DND-41 (cell line): ENCODE measurements around the gene PLPPR4.

Experiments used
- CTCF ChIP-seq: IDR thresholded peaks from 2 replicates; pipeline ENCODE4 v1.5.1; 2012; ENCODE audit warnings: borderline replicate concordance, low read length, moderate library complexity, mild to moderate bottlenecking; ENCODE audit not compliant: poor library complexity, severe bottlenecking; ENCODE audit errors: extremely low read depth
- EZH2 ChIP-seq: IDR thresholded peaks from 3 replicates; pipeline ENCODE4 v1.6.1; 2012; ENCODE audit warnings: borderline replicate concordance, low read depth, mild to moderate bottlenecking, moderate library complexity, low read length, inconsistent platforms; ENCODE audit not compliant: severe bottlenecking

GRCh38 chr1:99271249-99271648 lies 7.0 kb downstream of the PLPPR4 start:
- no peak for TF ChIP-seq EZH2
- TF ChIP-seq CTCF = no peak
